LNCAP (cell line): ENCODE measurements around the gene AAR2.

Experiments used
- CTCF ChIP-seq: fragments of 450-650 bp; IDR thresholded peaks from 2 replicates; pipeline ENCODE4 v1.5.1; 2017; ENCODE audit warnings: mild to moderate bottlenecking

The AAR2 gene

GRCh38 chr20:36270744-36271638, 34.7 kb downstream of the AAR2 start:
- TF ChIP-seq CTCF = no peak

- no peak for TF ChIP-seq CTCF
Measured at GRCh38 chr20:36271639-36272546, 35.6 kb downstream of the AAR2 start.

- no peak for TF ChIP-seq CTCF
Measured at GRCh38 chr20:36272547-36273220, 36.4 kb downstream of the AAR2 start.

GRCh38 chr20:36273414-36274180, 37.3 kb downstream of the AAR2 start:
- peak; percentile 44; the same call in 1 of the 2 replicates for TF ChIP-seq CTCF

- TF ChIP-seq CTCF = no peak
Measured at GRCh38 chr20:36274181-36274841, 38.0 kb downstream of the AAR2 start.

- TF ChIP-seq CTCF = no peak
Measured at GRCh38 chr20:36275011-36275410, 38.7 kb downstream of the AAR2 start.
